OCI-M2 (cell line): Measurements from ENCODE around the gene SLC12A4.
A peak's percentile ranks its signal among the peaks of the same experiment; 100 is the strongest.
"Not testable (repeated sequence)": the region's sequence is repeated elsewhere in the genome, so short reads cannot be mapped to it uniquely, and the experiment has no call there.

ENCODE experiments used
- DNase-seq: peaks from one replicate; lab custom pipeline; 2025; ENCODE audit not compliant: unreplicated experiment; lab: John Stamatoyannopoulos, UW

Gene SLC12A4

DNA sequence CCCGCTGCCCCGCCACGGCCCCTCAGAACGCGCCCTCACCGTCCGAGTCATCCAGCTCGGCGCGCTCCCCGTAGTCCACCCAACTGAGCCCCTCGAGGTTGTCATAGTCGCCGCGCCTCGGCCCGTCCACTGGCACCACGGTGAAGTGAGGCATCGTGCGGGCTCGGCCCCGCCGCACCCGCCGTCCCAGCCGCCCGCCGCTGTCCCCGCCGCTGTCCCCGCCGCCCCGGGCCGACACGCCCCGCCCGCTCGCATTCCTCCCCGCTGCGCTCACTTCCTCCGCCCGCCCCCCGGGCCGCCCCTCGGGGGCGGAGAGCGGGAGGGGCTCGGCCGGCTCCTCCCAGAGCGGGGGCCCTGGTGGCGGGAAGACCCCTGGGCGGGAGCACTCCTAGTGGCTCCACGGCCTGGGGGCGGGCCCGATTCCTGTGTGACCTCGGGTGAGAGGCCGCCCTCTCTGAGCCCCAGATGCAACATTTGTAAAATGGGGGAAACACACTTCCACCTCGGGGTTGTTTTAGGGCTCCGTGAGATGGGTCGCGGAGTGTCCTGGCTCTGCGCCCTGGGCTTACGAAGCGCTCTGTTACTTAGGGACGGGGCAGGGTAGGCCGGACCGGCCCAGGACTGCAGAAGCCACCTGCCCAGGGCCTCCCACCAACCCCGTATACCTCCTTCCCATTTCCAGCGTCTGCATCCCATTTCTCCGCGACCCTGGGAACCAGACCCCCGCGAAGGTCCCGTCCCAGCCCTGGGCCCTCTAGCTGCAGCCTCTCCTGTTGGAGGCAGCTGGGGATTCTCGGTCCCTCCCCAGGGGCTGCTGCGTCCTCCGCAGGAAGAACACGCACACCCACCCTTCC, at the start of gene SLC12A4:
SLC12A4 (minus strand) TSS at position 238 of the 854 bp plus-strand sequence; CDS start at position 154, 84 bp downstream.
- DNase-seq: peak; percentile 27

DNA sequence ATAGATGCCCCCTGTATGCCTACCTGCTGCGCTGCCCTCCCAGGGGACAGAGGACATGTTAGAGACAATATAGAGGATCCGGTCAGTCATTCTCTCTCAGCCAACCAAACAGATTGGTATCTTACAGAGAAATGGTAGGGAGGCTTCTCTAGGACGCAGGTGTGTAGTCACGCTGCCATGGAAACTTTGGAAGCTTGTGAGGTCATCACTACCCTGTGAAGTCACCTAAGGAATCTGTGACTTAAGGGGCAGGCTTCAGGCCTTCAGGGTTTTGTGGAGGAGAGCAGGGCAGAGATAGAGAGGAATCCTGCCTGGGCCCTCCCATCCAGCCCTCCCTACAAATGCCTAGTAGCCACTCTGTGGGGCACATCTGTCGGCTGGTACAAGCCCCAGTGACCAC, 47.2 kb upstream of the SLC12A4 start, which contains the start of gene DPEP2NB:
DPEP2NB (minus strand) TSS at position 231 of the 400 bp plus-strand sequence; CDS start at position 90, 141 bp downstream.
- DNase-seq: no peak

DNA sequence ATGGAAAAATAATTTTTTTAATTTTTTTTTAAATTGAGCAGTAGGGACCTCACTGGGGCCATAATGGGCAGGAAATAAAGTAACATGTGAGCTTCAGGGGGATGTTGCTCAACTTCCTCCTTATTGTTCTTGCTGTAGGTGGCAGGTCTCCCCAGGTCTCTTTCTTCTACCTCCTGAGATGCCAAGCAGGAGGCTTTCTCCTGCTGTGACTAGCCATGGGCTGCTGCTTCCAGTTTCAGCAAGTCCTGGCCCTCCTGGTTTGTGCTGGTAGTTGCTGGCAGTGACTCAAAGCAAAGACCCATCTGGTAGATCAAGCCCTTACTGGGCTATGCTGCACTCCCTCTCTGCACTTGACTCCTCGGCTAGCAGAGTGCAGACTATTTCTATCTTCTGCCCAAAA, 45.0 kb upstream of the SLC12A4 start:
- no peak for DNase-seq

DNA sequence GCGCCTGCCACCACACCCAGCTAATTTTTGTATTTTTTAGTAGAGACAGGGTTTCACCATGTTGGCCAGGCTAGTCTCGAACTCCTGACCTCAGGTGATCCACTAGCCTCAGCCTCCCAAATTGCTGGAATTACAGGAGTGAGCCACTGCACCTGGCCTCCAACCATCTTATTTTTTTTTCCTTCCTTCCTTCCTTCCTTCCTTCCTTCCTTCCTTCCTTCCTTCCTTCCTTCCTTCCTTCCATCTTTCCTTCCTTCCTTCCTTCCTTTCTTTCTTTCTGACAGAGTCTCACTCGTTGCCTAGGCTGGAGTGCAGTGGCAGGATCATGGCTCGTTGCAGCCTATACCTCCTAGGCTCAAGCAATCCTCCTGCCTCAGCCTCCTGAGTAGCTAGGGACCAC, 41.4 kb upstream of the SLC12A4 start:
- DNase-seq: not testable (repeated sequence)

DNA sequence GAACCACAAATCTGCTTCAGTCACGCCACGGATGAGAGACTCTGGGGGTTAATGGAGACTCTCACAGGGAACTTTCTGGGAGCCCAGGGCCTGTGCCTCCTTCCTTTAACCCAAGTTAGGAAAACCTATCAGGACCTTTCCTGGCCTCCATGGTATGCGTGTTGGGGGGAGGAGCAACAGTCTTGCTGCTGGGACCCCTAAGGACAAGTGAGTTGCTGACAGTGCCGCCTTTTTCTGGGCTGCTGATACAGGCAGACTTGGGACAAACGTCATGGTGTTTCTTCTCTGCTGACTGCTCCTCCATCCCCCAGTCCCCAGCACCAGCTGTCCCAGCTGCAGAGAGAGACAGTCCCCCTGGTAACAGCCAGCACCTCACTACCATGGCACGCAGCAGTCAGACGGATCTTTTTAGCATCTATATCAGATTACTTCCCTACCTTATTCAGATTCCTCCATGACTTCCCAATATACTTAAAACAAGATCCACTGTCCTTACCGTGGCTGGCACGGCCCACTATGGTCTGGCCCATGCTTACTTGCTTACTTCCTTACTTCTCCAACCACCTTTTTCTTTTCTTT, 40.8 kb upstream of the SLC12A4 start:
- no peak for DNase-seq

DNA sequence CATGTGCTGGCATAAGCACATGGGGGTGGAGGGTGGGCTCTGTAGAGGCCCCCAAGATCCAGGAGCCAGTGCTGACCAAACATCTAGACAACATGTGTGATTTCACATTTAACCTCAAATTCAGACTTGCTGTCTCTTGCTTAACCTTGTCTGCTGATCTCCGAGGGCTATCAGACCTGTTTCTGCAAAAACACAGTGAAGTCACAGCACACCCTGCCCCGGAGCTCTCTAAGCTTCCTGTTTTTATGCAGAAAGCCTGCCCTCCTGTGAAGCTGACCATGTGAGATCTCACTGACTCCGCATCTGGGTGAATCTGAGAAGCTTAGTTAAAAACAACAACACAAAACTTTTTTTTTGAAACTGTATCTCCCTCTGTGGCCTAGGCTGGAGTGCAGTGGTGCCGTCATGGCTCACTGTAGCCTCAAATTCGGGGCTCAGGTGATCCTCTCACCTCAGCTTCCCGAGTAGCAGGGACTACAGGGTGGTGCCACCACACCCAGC, 37.4 kb upstream of the SLC12A4 start:
- DNase-seq: no peak

DNA sequence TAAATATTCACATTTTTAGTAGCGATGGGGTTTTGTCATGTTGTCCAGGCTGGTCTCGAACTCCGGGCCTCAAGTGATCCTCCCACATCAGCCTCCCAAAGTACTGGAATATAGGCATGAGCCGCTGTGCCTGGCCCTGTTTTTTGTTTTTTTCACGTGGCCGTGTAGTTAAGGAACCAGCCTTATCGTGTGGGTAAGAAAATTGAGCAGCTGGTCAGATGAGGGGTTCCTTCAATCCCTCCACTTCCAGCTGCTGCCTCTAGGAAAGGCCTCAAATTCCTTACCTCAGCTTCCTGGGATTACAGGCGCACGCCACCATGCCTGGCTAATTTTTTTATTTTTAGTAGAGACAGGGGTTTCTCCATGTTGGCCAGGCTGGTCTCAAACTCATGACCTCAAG, 36.8 kb upstream of the SLC12A4 start:
- no peak for DNase-seq

DNA sequence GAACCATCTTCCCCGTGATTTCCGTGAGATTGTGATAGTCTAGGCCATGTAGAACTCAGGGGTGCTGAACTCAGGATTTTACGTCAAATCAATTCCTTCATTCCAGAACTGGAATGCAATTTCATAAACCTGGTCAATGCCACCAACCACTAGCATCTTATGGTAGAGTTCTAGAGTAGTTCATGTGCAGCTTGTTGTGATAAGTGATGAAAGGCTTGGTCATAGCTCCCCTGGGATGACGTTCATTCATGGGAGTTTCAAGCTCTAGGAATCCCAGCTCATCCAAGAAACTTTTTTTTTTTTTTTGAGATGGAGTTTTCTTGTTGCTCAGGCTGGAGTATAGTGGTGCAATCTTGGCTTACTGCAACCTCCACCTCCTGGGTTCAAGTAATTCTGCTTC, 34.6 kb upstream of the SLC12A4 start:
- DNase-seq: no peak

DNA sequence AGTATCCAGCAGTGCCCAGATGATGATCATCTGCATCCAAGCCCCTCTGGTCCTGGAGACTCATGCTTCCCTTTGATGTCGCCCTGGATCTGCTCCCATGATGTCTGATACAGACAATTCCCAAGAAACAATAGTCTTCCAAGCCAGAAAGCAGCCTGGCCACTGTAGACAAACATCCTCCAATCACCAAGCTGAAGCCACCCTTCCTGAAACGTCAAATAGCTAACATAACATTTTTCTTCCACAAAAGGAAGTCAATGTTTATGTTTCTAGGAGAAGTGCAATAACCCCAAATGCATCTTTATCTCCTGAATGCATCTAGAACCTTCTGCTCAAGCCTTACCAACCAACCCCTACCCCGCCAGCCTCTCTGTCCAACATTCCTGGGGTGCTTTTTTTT, 32.0 kb upstream of the SLC12A4 start:
- DNase-seq: no peak

DNA sequence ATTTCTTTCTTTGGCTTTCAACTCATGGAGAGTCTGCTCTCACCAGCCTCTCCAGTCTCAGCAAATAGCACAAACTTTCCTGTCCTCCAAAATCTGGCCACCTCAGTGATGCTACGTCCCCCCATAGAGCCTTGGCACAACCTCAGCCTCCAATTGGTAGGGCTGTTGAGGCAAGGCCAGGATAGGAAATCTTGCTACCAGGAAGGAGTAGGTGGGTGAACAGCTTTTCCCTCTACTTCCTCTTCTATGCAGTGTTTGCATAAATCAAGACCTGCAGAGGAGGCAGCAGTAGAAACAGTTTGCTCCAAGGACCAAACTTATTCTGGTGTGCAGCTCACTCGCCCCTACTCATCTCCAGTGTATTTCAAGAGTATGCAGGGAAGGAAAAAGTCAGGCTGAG, 31.5 kb upstream of the SLC12A4 start:
- no peak for DNase-seq

DNA sequence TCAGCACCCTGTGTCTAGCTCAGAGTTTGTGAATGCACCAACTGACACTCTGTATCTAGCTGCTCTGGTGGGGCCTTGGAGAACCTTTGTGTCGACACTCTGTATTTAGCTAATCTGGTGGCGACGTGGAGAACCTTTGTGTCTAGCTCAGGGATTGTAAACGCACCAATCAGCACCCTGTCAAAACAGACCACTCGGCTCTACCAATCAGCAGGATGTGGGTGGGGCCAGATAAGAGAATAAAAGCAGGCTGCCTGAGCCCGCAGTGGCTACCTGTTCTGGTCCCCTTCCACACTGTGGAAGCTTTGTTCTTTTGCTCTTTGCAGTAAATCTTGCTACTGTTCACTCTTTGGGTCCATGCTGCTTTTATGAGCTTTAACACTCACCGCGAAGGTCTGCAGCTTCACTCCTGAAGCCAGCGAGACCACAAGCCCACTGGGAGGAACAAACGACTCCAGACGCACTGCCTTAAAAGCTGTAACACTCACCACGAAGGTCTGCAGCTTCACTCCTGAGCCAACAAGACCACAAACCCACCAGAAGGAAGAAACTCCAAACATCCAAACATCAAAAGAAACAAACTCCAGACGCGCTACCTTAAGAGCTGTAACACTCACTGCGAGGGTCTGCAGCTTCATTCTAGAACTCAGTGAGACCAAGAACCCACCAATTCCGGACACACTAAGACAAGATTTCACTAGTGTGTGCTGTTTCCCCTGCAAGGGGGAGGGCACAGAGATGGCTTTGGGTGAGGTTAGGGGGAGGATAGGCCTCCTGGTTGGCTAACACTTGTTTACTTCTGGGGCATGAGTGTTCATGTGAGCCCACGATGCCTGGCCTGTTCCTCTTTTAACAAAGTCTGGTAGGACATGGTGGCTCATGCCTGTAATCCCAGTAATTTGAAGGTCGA, 30.6 kb upstream of the SLC12A4 start, which contains the start of gene DPEP2:
DPEP2 (minus strand) TSS at position 706 of the 910 bp plus-strand sequence. CDS start 6,272 bp downstream, outside the sequence.
- not testable (repeated sequence) for DNase-seq

DNA sequence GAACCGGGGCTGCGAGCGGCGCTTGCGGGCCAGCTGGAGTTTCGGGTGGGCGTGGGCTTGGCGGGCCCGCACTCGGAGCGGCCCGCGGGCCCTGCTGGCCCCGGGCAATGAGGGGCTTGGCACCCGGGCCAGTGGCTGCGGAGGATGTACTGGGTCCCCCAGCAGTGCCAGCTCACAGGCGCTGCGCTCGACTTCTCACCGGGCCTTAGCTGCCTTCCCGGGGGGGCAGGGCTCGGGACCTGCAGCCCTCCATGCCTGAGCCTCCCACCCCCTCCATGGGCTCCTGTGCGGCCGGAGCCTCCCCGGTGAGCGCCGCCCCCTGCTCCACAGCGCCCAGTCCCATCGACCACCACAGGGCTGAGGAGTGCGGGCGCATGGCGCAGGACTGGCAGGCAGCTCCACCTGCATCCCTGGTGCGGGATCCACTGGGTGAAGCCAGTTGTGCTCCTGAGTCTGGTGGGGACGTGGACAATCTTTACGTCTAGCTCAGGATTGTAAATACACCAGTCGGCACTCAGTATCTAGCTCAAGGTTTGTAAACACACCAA, 29.9 kb upstream of the SLC12A4 start:
- not testable (repeated sequence) for DNase-seq

DNA sequence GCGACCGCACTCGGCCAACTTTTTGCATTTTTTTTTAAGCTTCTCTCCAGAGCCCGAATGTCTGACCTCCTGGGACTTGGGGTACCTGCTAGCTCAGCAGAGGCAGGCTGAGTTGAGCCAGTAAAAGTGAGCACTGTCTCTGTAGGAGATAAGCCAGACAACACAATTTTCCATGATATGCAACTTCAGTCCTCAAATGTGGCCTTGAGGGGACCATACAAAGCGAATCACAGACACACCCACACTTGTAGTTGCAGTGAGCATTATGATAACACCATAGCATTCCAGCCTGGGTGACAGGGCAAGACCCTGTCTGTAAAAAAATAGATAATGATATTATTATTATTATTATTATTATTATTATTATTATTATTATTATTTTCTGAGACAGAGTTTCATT, 28.2 kb upstream of the SLC12A4 start:
- no peak for DNase-seq

DNA sequence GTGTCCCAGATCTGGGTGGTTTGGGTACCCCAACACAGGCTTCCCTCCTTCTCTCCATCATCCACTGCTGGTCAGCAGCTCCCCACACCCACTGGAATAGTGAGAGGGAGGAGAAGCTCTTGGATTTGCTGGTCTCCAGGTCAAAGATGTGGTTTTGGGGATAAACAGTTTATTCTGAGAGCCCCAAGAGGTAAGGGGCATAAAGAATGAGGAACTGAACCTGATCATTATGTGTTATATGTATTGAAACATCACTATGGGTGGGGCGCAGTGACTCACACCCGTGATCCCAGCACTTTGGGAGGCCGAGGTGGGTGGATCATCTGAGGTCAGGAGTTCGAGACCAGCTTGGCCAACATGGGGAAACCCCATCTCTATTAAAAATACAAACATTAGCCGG, 27.0 kb upstream of the SLC12A4 start:
- no peak for DNase-seq

DNA sequence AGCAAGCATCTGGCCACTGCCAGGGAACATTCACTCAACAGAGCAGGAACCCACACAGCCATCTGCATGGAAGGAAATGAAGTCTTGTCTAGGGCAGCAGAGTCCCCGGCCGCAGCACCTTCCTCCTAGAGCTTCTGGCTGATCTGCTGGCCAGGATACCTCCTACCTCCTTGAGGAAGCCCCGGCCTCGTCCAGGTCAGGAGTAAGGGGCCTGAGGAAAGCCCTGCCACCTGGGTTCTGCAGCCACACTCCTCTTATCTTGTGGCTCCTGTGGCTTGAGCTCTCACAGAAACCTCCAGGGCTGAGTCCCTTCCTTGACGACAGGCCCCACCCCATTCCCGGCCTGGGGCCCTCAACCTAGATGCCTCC, 25.6 kb upstream of the SLC12A4 start:
- not testable (repeated sequence) for DNase-seq

DNA sequence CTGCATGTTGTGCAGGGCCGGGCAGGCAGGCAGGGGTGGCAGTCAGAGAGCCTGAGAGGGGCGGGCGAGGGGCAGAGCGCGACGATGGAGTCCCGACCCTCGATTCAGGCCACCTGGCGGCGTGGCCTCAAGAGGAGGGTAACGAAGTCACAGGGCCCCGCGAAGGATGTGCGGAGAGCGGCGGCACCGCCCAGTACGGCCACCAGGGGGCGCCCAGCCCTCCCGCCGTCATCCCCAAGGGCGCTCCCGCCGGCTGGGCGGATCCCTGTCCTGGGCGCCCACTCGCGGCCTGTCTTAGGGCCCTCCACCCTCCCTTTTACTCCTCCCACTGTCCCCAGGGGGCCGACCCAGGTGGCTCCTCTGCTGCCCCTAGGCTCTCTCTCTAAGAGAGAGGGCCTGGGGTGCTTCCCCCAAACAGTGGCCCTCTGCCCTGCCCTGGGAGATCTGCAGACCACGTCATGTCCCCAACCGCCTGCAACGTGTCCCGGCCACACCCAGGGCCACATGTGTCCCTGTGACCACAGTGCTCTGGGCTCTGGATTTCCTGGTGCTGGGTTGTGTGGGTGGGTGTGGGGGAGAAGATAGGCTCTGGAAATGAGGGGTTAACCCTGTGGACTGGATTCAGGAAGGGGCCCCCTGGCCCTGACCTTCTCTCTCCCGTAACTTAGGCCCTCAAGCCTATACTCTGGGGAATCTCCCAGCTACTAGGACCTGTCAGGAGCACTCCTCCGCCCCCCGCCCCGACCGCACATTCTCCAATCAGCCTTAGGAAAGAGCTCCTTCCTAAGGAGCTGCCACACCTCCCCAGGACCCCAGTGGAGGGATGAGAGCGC, 25.0 kb upstream of the SLC12A4 start:
- DNase-seq: no peak

DNA sequence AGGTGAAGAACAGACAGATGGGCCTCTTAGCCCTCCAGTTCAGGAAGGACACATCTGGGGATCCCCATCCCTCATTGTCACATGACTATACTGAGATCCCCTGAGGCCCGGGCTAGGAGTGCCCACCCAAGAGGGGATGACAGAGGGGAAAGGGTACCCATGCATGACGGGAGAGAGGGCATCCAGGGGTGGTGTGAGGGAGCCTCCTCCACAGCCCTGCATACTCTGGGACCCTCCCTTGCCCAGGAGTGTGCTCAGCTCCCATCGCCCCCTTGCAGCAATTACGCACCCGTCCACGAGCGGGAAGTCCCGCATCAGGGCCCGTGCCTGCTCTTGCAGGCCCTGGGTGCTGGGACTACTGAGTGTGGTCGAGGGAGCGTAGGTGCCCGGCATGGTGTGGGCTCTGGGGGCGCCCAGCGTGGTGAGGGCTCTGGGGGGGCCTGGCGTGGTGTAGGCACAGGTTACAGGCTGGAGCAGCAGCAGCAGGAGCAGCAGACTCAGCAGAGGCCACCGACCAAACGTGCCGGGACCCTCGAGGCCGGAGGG, 24.3 kb upstream of the SLC12A4 start:
- no peak for DNase-seq

DNA sequence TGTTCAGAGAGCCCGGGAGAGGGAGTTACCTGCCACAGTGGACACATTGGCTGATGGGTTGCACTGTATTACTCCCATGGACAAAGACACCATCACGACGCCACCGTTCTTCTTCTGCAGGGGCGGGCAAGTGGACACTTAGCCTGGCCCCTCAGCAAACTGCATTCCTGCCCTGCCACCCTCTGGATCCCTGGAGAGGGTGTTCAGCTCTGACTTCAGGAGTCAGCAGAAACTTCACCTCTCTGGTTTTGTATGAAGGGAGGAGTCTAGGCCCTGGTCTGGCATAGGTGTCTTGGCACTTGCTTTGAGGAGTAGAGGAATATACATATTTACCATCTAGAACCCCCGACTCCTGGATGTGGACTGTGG, 21.6 kb upstream of the SLC12A4 start:
- DNase-seq: no peak

DNA sequence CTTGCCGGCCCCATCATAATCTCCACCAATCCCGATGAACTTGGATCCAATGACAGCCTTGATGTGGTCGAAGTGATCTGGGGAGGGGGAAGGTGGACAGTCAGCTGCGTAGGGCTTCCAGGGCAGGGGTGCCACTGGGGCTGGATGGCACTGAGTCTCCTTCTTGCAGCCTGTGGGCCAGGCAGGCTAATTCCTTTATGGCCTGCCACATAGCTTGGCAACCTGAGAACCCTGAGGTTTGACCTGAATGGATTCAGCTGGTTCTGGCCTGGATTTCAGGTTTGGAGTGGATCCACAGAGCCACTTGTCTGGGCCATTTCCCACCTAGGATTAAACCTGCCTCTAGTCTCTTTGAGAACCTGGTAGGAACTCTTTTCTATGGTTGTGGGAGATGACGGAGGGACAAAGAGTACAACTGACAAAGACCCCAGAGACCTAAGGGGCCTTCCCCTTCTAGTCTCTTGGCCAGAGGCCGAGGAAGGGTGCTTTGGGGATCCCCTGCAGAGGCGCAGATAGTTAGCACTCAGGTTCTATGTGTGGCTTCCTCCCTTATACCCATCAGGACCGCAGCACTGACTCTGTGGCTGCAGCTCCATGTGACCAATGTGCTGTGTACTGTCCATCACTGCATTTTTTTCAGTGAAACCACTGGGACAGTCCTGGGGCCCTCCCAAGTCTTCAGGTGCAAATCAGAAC, 21.0 kb upstream of the SLC12A4 start:
- no peak for DNase-seq
